Measurements from ENCODE around the gene SASH3. TPM values are rescaled to one million over a fixed set of nuclear protein-coding genes. Genes with fewer than 3 reads are reported as not detected.

Gene SASH3
- total RNA-seq, 1 donor from 2014 or later = 1.5 TPM

GRCh38 chrX:129760155-129760554 is 19.6 kb upstream of the SASH3 start:
- DNase-seq = no peak

GRCh38 chrX:129760981-129761380 is 18.8 kb upstream of the SASH3 start:
- no peak for DNase-seq

- DNase-seq = no peak
These were observed 18.2 kb upstream of the SASH3 start for GRCh38 chrX:129761596-129761995.

- no peak for DNase-seq
These were observed 17.3 kb upstream of the SASH3 start for GRCh38 chrX:129762448-129762847.

GRCh38 chrX:129763666-129764065 is 16.1 kb upstream of the SASH3 start:
- DNase-seq = no peak

- DNase-seq = no peak
These were observed 11.6 kb upstream of the SASH3 start for GRCh38 chrX:129768186-129768585.

GRCh38 chrX:129768586-129769466 is 10.9 kb upstream of the SASH3 start:
- DNase-seq = peak; percentile 45

GRCh38 chrX:129769467-129770154 is 10.1 kb upstream of the SASH3 start:
- DNase-seq = no peak

GRCh38 chrX:129771266-129771995 is 8.3 kb upstream of the SASH3 start:
- DNase-seq = no peak

- DNase-seq = peak; percentile 5
These were observed 6.8 kb upstream of the SASH3 start for GRCh38 chrX:129772796-129773431.

GRCh38 chrX:129773649-129774458 is 5.9 kb upstream of the SASH3 start:
- DNase-seq = no peak

- no peak for DNase-seq
These were observed 2.3 kb upstream of the SASH3 start for GRCh38 chrX:129777218-129778030.

- no peak for DNase-seq
These were observed 570 bp upstream of the SASH3 start for GRCh38 chrX:129779086-129779672.

GRCh38 chrX:129780441-129781105 is 824 bp downstream of the SASH3 start:
- no peak for DNase-seq

GRCh38 chrX:129781134-129781672 is 1.5 kb downstream of the SASH3 start:
- no peak for DNase-seq

- DNase-seq = no peak
These were observed 2.1 kb downstream of the SASH3 start for GRCh38 chrX:129781680-129782495.

- DNase-seq = no peak
These were observed 3.0 kb downstream of the SASH3 start for GRCh38 chrX:129782706-129783105.

- DNase-seq = no peak
These were observed 3.6 kb downstream of the SASH3 start for GRCh38 chrX:129783291-129783713.

All from tongue (tissue), 2 donors.